Loucy (cell line): ENCODE measurements around the gene PLCL2.

Experiments
- CTCF ChIP-seq: fragments of 200-600 bp; sonication (generic); conservative IDR thresholded peaks from 2 replicates; pipeline ENCODE4 v1.5.1; 2014; ENCODE audit warnings: mild to moderate bottlenecking, antibody characterized with exemption, low read length
- EZH2phosphoT487 ChIP-seq: fragments of 200-600 bp; IDR thresholded peaks from 2 replicates; pipeline ENCODE4 v1.6.1; 2018; ENCODE audit warnings: antibody characterized with exemption, mild to moderate bottlenecking, moderate library complexity, borderline replicate concordance

- TF ChIP-seq CTCF (no peak), EZH2phosphoT487 (no peak)
Measured at GRCh38 chr3:16992198-16992597, 107.4 kb downstream of the PLCL2 start.
